HG03442 (cell line): ENCODE measurements around the gene KRTAP10-7.
"Not testable (repeated sequence)": the region's sequence is repeated elsewhere in the genome, so short reads cannot be mapped to it uniquely, and the experiment has no call there.

Experiments used
- ATAC-seq: cut with Tn5 transposase; IDR thresholded peaks from one replicate; pipeline ENCODE4 v1.9.1; 2021; ENCODE audit warnings: mild to moderate bottlenecking, moderate library complexity; ENCODE audit not compliant: unreplicated experiment

The KRTAP10-7 gene, protein sequence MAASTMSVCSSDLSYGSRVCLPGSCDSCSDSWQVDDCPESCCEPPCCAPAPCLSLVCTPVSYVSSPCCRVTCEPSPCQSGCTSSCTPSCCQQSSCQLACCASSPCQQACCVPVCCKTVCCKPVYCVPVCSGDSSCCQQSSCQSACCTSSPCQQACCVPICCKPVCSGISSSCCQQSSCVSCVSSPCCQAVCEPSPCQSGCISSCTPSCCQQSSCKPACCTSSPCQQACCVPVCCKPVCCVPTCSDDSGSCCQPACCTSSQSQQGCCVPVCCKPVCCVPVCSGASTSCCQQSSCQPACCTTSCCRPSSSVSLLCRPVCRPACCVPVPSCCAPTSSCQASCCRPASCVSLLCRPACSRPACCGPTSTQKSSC

DNA sequence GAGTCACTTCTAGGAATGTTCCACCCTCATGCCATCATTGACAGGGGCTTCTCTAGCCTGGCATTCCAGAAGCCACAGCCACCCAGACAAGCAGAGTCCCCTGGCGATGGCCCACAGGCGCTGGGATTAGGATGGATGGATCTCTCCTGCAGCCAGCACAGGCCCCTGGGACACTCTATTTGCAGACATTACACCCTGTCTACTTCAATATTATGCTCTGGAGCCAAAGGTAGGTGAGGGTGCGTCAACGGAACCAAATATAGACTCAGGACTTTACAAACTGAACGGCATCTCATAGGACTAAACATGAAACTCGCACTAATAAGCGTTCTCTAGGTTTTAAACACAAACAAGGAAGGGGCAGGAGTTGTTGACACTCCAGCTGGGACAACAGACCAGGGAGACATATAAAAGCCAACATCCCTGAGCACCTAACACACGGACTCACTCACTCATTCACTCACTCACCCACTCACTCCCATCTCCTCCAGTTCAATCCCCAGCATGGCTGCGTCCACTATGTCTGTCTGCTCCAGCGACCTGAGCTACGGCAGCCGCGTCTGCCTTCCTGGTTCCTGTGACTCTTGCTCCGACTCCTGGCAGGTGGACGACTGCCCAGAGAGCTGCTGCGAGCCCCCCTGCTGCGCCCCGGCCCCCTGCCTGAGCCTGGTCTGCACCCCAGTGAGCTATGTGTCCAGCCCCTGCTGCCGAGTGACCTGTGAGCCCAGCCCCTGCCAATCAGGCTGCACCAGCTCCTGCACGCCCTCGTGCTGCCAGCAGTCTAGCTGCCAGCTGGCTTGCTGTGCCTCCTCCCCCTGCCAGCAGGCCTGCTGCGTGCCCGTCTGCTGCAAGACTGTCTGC is at the start of gene KRTAP10-7:
TSS of gene KRTAP10-7 (plus strand) at position 480 of the 861 bp plus-strand sequence. CDS start at position 505, 25 bp downstream.
- ATAC-seq = not testable (repeated sequence)

DNA sequence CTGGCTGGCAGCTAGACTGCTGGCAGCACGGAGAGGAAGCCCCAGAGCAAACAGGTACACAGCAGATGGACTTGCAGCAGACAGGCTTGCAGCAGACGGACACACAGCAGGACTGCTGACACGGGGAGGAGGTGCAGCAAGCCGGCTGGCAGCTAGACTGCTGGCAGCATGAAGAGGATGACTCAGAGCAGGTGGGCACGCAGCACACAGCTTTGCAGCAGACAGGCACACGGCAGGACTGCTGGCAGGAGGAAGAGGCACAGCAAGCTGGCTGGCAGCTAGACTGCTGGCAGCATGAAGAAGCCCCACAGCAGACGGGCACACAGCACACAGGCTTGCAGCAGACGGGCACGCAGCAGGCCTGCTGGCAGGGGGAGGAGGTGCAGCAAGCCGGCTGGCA is 49.6 kb upstream of the KRTAP10-7 start:
- no peak for ATAC-seq

DNA sequence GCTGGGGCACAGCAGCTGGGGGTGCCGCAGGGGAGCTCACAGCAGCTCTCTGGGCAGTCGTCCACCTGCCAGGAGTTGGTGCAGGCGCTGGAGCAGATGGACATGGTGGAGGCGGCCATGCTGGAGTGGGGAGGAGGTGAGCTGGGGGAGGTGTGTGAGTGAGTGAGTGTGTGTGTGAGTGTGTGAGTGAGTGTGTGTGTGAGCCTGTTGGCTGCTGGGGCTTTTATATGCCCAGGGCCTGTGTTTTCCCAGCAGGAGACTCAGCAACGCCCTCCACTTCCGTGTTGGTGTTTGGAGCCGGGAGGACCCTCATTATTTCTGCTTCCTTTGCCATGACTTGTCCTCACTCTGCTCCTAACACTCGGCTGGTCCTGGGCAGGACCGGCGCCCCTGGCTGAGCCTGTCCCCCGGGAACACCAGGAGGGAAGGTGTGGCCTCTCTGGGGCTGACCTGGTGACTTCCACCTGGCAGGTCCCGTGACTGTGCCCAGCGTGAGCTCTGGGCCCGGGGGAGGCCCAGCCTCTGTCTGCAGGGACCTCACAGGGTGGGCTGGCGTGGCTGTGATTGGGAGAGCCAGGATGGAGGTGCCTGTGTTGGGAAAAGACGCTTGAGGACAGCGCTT is 48.9 kb upstream of the KRTAP10-7 start, which contains the start of gene KRTAP10-2:
TSS of gene KRTAP10-2 (minus strand) at position 166 of the 622 bp plus-strand sequence. CDS start at position 119, 47 bp downstream.
- ATAC-seq = no peak

DNA sequence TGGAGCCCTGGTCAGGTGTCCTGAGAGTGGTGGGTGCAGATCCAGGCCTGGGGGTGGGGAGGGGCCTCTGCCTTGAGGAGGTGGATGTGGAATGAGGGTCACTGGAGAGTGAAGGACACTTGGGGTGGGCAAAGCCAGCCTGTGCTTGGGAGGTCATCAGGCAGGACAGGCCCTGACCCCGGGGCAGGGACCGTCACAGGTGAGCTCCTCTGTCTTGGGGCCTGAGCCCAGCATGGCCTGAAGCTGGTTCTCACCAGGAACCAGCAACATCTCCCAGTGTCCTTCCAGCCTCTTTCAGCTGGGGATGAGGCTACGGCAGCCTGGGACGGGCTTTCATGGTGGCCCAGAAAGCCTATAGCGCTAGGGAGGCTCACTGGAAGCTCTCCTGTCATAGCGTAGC is 48.3 kb upstream of the KRTAP10-7 start:
- ATAC-seq = no peak

DNA sequence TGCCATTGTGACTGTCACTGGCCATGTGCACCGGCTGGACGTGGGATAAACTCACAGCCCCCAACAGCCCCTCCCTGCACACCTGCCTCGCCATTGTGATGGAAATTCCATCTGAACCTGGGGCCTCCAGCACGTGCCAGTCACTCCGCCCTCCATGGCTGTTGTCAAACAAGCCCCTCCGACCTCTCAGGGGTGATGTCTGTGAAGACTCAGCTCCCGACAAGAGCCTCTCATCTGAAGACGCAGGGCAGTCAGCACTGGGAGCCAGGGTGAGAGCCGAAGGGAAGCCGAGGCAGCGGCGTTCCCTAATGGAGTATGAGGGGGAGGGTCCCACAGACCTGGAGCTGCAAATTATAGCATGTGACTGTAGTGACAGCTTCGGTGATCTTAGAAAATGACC is 47.7 kb upstream of the KRTAP10-7 start:
- ATAC-seq = no peak

DNA sequence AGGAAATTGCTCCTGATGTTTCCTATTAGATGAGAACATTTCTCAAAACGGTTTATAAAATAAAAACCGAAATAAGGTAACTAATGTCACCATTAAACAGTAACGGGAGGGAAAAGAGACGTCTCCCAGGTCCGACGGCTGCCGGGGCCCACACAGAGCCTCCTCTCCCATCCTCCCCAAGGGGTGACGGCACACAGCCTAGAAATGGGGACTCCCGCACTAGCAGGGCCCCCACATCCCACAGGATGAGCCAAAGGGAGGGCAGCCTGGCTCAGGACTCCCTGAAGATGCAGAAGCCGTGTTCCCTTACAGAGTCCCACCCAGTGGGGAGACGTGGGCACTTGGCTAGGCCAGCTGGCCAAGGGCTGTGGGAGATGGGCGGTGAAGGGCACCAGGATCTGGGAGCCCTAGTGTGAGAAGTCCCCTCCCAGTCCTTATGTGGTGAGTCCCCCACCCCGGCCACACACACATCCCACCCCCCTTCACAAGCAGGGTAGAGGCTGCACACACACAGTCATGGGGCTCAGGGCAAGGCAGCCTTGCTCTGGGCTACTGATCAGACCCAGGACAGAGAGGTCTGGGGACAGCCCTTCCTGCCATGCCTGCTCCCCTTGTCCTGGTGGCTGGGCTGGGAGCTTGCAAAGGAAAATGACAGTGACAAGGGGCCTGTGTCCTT is 45.1 kb upstream of the KRTAP10-7 start:
- ATAC-seq = no peak

DNA sequence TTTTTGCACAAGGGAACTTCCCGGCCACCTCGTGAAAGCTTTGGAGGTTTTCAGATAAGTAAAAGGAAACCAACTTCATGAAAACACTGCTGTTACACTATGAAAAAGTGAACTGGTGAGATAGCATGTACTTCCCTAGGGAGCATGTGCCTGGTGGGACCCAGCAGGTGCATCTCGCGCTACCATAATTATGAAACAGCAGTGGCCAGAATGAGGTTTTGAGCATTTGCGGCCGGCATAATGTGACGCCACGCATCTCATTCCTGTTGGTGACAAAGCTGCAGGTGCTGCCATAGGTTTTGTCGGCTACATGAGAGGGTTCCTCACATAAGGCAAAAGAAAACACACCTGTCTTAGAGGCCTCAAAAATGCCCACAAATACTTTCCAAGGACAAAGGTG is 43.5 kb upstream of the KRTAP10-7 start:
- ATAC-seq = no peak

DNA sequence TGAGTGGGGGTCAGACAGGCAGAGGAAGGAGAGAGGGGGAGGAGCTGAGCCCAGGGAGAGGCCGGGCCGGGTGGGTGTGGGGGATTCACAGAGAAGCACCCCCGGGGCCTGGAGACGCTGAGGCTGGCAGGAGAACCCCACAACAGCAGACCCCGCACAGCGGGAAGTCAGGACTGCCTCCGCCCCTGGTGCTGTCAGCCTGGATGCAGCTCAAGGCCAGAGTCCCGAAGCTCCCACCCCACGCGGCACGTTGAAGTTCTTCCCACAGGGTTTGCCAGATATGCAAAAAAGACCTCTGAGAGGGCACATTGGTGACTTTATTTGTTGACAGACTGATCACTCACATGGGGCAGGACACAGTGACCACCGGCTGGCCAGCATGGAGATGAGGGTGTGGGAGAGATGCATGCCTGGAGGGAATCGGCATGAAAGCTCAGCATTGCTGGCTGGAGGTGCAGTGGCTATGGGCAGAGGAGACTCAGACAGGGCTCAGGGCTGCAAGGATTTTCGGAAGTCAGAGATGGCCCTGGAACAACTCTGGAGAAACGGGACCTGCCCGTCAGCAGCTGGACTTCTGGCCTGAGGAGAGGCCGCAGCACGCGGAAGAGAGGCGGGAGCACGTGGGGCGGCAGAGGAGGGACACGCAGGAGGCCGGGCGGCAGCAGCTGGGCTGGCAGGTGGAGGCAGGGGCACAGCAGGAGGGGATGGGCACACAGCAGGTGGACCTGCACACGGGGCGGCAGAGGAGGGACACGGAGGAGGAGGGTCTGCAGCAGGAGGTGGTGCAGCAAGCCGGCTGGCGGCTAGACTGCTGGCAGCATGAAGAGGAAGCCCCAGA is 42.7 kb upstream of the KRTAP10-7 start:
- no peak for ATAC-seq

DNA sequence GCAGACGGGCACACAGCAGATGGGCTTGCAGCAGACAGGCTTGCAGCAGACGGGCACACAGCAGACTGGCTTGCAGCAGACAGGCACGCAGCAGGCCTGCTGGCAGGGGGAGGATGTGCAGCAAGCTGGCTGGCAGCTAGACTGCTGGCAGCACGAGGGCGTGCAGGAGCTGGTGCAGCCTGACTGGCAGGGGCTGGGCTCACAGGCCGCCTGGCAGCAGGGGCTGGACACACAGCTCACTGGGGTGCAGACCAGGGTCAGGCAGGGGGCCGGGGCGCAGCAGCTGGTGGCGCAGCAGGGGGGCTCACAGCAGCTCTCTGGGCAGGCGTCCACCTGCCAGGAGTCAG is 42.1 kb upstream of the KRTAP10-7 start:
- not testable (repeated sequence) for ATAC-seq

DNA sequence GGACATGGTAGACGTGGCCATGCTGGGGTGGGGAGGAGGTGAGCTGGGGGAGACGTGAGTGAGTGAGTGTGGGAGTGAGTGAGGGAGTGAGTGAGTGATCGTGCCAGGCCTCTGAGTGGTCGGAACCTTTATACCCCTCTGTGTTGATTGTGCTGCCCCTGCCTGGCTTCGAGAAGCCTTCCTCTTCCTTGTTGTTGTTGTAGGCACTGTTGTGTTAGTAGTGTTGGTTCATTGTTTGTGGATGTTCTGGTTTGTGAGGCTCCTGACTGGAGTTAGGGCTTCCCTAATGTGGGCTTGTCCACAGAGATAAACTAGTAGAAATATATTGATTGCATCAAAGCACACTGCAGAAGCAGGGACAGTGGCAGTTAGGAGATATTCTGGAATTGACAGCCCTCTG is 41.7 kb upstream of the KRTAP10-7 start, which contains the start of gene KRTAP10-3:
TSS of gene KRTAP10-3 (minus strand) at position 101 of the 400 bp plus-strand sequence. CDS start at position 21, 80 bp downstream.
- ATAC-seq = no peak

DNA sequence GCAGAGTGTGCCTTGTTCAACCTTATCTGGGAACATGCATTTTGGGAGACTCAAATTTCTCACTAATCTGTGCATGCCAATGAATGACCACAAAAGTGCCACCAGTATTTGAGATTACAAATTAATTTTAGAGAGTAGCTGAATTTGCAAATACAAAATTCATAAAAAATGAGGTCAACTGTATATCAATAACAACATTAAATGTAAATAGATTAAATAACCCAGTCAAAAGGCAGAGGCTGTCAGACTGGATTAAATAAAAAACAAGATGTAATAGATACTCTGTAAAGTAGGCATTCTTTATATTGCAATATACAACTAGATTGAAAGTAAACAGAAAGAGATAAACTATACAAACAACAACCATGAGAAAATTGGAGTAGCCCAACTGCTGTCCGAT is 36.3 kb upstream of the KRTAP10-7 start:
- no peak for ATAC-seq

DNA sequence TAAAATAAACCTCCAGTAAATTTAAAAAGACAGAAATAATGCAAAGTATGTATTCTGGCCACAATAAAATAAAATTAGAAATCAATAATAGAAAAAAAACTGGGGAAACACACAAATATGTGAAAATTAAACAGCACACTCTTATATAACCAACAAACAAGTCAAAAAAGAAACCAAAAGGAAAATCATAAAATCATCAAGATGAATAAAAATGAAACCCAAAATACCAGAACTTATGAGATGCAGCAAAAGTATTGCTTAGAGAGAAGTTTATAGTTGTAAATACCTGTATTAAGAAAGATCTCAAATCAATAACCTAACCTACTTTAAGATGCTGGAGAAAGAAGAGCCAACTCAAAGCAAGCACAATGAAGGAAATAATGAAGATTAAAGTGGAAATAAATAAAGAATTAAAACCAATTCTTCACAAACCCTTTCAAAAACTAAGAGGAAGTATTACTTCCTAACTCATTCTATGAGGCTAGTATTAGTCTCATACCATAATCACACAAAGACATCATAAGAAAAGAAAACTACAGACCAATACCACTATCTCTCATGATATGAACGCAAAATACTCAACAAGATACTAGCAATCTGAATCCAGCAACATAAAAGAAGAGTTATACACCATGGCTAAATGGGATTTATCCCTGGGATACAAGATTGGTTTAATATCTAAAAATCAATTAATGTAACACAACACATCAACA is 35.4 kb upstream of the KRTAP10-7 start:
- no peak for ATAC-seq

DNA sequence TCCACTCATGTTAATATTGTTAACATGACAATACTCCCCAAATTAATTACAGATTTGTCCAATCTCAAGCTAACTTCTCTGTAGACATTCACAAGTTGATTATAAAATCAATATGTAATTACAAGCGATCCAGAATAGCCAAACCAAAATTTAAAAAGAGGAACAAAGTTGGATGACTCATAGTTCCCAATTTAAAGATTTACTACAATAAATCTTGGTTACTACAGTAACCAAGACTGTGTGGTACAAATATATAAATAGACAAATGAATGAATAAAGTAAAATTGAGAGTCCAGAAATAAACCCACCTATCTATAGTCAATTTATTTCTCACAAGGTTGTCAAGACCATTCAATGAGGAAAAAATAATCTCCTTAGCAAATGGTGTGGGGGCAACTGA is 34.0 kb upstream of the KRTAP10-7 start:
- ATAC-seq = no peak

DNA sequence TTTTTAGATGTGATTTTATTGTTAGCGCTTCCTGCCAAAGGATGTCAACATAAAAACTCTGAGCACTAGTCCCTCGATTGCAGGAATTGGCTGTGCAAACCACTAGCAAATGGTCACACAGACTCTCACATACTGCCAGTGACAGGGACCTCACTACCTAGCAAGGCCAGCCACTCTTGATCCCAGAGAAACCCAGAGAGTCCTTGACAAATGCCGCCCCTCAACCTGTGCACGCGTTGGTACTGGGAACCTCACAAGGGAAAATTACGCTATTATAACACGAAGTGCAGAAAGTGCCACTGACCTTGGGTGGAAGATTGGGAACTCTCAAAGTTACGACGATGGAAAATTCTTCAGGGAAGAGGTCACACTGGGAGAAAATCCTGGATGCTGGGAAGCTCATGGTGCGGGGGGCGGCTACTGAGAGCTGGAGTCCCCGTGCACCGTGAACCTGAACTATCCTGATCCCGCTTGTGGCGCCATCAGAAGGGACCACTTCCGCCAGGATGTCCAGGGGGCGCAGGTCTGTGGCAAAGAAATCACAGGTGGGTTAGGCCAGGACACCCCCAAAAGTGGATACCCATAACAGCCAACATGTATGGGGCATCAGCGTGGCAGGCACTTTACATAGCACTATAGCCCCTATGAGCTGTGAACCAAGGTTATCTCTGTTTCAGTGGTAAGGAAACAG is 32.8 kb upstream of the KRTAP10-7 start:
- ATAC-seq = no peak

DNA sequence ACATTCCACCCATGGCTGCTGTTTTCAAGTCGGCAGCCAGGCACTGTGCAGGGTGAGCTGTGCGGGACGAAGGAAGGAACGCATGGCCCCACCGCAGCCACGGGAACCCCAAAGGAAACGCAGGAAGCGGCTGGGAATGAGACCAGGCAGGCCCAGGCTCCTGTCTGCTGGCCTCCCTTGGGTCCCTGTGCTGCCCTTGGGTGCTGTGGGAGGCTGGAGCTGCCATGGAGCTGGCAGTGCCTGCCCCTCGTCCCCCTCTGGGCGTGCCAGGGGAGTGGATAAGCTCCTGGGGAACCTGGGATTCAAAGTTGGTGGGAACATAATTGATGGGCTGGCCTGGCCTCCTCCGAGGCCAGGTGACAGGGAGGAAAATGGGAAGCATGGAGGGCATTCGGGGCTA is 32.1 kb upstream of the KRTAP10-7 start:
- no peak for ATAC-seq

DNA sequence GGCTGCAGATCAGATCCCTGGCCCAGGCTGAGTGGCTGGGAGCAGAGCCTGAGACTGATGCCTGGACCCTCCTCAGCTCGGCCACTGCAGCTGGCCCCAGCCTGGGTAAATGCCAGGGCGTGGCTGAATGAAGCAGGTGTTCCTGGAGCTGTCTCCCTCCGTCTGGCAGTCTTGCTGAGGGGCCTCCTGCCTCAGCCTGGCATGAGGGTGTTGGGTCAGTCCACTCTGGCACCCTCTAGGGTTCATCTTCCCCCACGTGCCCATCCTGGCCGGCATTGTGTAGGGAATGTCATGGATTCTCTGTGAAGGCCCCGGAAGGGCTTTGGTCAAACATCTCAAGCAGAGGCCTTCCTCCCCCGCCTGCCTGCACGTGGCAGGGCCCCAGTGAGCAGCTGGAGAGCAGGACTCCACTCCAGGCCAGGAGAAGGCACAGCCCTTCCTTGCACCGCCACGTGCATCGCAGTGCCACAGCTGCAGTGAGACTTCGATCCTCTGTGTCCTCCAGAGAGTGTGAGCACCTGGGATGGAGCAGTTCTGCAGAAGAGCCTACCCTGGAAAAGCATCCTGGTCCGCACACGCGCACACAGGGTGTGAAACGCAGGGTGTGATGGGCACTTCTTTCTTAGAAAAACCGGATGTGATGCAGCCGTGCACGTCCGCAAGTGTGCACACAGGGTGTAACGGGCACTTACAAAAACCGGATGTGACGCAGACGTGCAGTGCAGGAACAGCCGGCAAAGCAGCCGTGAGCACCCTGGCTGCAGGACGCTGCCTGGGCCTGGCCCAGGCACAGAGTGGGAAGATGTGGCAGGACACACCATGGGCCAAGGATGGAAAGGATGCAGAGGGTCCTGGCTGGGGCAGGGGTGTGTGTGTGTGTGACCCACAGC is 31.5 kb upstream of the KRTAP10-7 start:
- ATAC-seq = no peak

DNA sequence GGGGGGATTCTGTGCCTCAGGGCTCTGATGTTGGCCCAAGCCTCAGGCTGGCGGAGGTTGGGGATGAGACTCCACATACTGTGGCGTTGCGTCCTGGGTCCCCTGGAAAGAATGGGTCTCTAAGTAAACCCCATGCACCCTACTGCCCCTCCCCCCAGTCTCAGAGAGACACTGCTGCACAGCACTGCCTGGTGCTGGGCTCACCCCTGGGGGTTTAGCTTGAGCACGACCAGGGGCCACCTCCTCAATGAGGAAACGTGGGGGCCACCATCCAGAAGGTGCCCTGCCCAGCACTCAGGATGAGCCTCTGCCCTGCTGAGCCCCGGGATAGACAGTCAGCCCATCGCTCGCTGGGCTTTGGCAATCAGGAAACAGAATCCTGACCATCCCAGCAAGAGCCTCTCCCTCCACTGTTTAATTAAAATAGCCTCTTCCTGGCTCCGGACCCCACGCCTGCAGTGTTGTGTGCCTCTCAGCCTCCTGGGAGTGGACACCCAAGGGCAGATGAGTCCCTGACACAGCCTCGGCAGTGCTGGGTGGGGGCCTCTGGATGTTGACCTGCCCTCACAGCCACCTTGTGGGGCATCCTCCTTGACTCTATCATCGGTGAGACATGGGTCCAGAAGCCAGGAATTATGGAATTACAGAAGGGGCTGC is 30.4 kb upstream of the KRTAP10-7 start:
- no peak for ATAC-seq
